Effector memory CD4-positive, alpha-beta T cell (primary cell): ENCODE data around the gene MALRD1.

Experiments
- DNase-seq, 3 donors: peaks; one replicate each; pipeline ENCODE4 v3.0.0-alpha.2; 2020
- H3K27ac ChIP-seq: 2 replicates; pipeline ENCODE4 v1.7.0; 2013; ENCODE audit warnings: mild to moderate bottlenecking, low read length, moderate library complexity; ENCODE audit not compliant: insufficient read depth, poor library complexity, severe bottlenecking
- H3K27me3 ChIP-seq: replicated peaks from 2 replicates; pipeline ENCODE4 v1.7.0; 2013; ENCODE audit warnings: mild to moderate bottlenecking, low read length; ENCODE audit not compliant: insufficient read depth, control insufficient read depth, poor library complexity, severe bottlenecking
- H3K36me3 ChIP-seq: 2 replicates; pipeline ENCODE4 v1.7.0; 2013; ENCODE audit warnings: mild to moderate bottlenecking, low read length, moderate library complexity; ENCODE audit not compliant: control insufficient read depth, insufficient read depth
- H3K4me1 ChIP-seq: 2 replicates; pipeline ENCODE4 v1.7.0; 2013; ENCODE audit warnings: low read length, mild to moderate bottlenecking; ENCODE audit not compliant: control insufficient read depth, insufficient read depth, poor library complexity, severe bottlenecking
- H3K4me3 ChIP-seq: 2 replicates; pipeline ENCODE4 v1.7.0; 2013; ENCODE audit warnings: low read length, low read depth, mild to moderate bottlenecking; ENCODE audit not compliant: insufficient read depth, poor library complexity, severe bottlenecking
- H3K9me3 ChIP-seq: 2 replicates; pipeline ENCODE4 v1.7.0; 2013; ENCODE audit warnings: mild to moderate bottlenecking, low read length, moderate library complexity; ENCODE audit not compliant: control insufficient read depth

The MALRD1 gene

GRCh38 chr10:19518109-19518508, 469.5 kb downstream of the MALRD1 start:
- no peaks in the 10 kb centered on the region for H3K36me3 ChIP-seq
- DNase-seq = no peak
- H3K9me3 ChIP-seq = no peaks in the 10 kb centered on the region
- no peak overlapping the region for H3K4me3 ChIP-seq
- H3K27ac ChIP-seq = no peak overlapping the region
- no peaks in the 10 kb centered on the region for H3K27me3 ChIP-seq
- no peaks in the 10 kb centered on the region for H3K4me1 ChIP-seq

- Histone ChIP-seq H3K27ac (no peak overlapping the region), H3K9me3 (no peaks in the 10 kb centered on the region), H3K36me3 (no peaks in the 10 kb centered on the region), H3K27me3 (no peaks in the 10 kb centered on the region), H3K4me1 (no peaks in the 10 kb centered on the region), H3K4me3 (no peak overlapping the region)
- DNase-seq = no peak
Observed at GRCh38 chr10:19518632-19519031, 470.0 kb downstream of the MALRD1 start.

DNA sequence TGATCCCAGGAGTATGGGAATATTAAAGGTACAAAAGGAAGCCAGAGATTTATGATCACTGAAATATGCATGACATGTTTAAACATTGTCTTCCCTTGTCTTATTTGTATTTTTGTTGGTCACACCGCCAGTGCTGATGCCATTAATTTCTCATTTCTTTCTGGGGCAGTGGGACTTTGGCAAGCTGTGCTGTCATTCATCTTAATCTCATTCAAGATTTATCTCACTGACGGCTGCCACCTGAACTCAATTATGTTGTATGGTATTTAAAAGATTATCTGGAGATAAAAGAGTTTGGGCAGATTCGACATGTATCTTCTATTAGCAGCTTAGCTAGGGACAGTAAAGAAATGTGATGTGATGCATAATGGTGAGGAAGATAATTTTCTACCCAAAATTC, 482.7 kb downstream of the MALRD1 start:
- no peaks in the 10 kb centered on the region for H3K9me3 ChIP-seq
- H3K27me3 ChIP-seq = no peaks in the 10 kb centered on the region
- no peak overlapping the region for H3K27ac ChIP-seq
- H3K4me3 ChIP-seq = no peak overlapping the region
- no peak for DNase-seq
- no peaks in the 10 kb centered on the region for H3K4me1 ChIP-seq
- H3K36me3 ChIP-seq = no peaks in the 10 kb centered on the region

- no peak for DNase-seq
- Histone ChIP-seq H3K27me3 (no peaks in the 10 kb centered on the region), H3K27ac (no peak overlapping the region), H3K9me3 (no peaks in the 10 kb centered on the region), H3K4me1 (no peaks in the 10 kb centered on the region), H3K4me3 (no peak overlapping the region), H3K36me3 (no peaks in the 10 kb centered on the region)
Observed at GRCh38 chr10:19532411-19532810, 483.8 kb downstream of the MALRD1 start.

DNA sequence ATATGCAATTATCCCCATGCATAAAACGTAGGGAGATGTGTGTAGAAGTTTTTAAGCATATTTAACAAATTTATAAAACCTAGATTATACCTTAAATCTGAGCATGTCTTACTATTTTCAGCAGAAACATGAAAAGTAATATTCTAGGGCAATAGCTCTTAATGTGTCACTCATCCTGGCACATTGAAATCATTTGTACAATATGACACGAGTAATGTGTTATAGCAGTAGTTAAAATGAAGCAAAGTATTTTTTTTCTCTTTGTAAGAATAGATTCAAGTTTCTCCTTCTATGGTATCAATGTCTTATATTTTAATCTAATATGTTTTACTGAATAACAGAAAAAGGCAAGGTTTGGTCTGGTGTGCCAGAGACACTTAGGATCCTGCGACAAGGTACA, 492.7 kb downstream of the MALRD1 start:
- no peaks in the 10 kb centered on the region for H3K4me1 ChIP-seq
- H3K9me3 ChIP-seq = no peaks in the 10 kb centered on the region
- H3K27ac ChIP-seq = no peak overlapping the region
- H3K4me3 ChIP-seq = no peak overlapping the region
- no peaks in the 10 kb centered on the region for H3K27me3 ChIP-seq
- DNase-seq = no peak
- no peaks in the 10 kb centered on the region for H3K36me3 ChIP-seq

DNA sequence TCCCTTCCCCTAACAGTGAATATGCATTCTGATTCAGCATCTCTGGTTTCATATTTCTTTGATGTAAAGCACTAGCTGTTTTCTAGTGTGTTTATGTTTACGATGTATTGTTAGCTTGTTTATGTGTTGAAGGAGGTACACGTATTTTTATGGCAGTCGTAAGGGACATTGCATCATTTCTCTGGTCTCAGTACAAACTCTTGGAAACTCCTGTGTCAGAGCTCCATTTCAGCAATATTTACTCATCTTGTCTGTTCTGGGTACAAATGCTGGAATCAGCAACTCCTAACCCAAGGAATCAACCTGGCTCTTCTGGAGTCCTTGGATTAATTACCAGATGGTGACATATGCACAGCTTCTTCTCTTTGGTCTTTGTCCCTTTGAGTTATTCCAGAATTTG, 497.6 kb downstream of the MALRD1 start:
- Histone ChIP-seq H3K4me1 (no peaks in the 10 kb centered on the region), H3K36me3 (no peaks in the 10 kb centered on the region), H3K27me3 (no peaks in the 10 kb centered on the region), H3K4me3 (no peak overlapping the region), H3K9me3 (no peaks in the 10 kb centered on the region), H3K27ac (no peak overlapping the region)
- no peak for DNase-seq

DNA sequence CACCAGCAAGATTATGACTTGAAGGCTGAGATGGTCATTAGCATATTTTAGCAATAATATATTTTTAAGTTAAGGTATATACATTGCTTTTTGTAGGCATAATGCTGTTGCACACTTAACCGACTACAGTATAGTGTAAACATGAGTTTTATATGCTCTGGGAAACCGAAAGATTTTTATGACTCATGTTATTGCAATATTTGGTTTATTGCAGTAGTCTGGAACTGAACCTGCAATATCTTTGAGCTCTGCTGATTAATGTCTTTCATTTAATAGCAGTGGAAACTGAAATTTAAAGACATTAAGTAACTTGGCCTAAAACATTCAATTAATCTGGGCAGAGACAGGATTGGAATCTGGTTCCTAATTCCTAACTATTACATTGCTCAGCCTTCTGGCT, 500.9 kb downstream of the MALRD1 start:
- Histone ChIP-seq H3K4me3 (no peak overlapping the region), H3K27ac (no peak overlapping the region), H3K36me3 (no peaks in the 10 kb centered on the region), H3K9me3 (no peaks in the 10 kb centered on the region), H3K27me3 (no peaks in the 10 kb centered on the region), H3K4me1 (no peaks in the 10 kb centered on the region)
- DNase-seq = no peak

DNA sequence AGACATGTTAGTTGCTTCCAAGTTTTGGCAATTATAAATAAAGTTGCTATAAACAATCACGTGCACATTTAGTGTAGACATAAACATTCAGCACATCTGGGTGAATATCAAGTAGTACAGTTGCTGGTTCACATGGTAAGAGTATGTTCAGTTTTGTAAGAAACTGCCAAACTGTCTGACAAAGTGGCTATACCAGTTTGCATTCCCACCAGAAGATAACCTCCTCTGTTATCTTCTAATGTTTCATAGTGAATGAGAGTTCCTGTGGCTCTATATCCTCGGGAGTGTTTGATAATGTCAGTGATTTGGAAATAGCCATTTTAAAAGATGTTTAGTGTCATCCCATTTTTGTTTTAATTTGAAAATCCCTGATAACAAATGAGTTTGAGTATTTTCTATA, 508.1 kb downstream of the MALRD1 start:
- Histone ChIP-seq H3K4me3 (no peak overlapping the region), H3K9me3 (no peaks in the 10 kb centered on the region), H3K36me3 (no peaks in the 10 kb centered on the region), H3K4me1 (no peaks in the 10 kb centered on the region), H3K27me3 (no peaks in the 10 kb centered on the region), H3K27ac (no peak overlapping the region)
- no peak for DNase-seq

- H3K27ac ChIP-seq = no peak overlapping the region
- H3K36me3 ChIP-seq = no peaks in the 10 kb centered on the region
- H3K4me1 ChIP-seq = no peaks in the 10 kb centered on the region
- no peak for DNase-seq
- no peak overlapping the region for H3K4me3 ChIP-seq
- H3K27me3 ChIP-seq = no peaks in the 10 kb centered on the region
- no peaks in the 10 kb centered on the region for H3K9me3 ChIP-seq
Observed at GRCh38 chr10:19561181-19561580, 512.6 kb downstream of the MALRD1 start.

DNA sequence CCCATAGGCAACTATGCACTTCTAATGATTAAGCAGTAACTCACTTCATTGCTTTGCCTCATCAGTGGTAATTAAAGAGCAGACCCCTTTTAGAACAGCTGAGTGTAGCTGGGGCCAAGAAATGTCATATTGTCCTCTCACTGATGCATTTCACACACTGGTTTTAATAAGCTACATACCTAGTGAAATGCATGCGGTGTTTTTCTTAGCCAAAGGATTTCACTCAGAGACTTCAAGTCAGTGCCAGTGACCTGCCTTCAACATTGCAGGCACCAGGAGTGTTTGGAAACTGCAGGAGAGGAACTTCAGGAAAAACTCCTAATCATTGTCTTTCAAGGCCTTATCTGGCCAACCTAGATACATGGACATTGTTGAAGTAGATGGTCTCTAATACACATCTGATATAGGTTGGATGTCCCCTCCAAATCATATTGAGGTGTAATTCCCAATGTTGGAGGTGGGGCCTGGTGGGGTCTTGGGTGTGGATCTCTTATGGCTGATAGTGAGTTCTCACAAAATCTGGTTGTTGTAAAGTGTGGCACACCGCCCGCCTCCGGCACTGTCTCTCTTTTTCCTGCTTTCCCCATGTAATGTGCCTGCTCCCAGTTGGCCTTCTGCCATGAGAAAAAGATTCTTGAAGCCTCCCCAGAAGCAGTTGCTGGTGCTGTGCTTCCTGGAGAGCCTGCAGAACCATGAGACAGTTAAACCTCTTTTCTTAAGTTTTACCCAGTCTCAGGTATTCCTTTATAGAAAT, 515.0 kb downstream of the MALRD1 start:
- no peaks in the 10 kb centered on the region for H3K4me1 ChIP-seq
- DNase-seq = no peak
- no peaks in the 10 kb centered on the region for H3K9me3 ChIP-seq
- H3K27ac ChIP-seq = no peak overlapping the region
- H3K36me3 ChIP-seq = no peaks in the 10 kb centered on the region
- H3K4me3 ChIP-seq = no peak overlapping the region
- no peaks in the 10 kb centered on the region for H3K27me3 ChIP-seq
